Activated effector memory CD4-positive, alpha-beta T cell treated with anti-CD3 and anti-CD28 coated beads, Interleukin-2, amount 50 U/mL, for 16 hours (primary cell): Measurements from ENCODE around the gene PDGFD.

ENCODE experiments used
- DNase-seq: peaks from one replicate; pipeline ENCODE4 v3.0.0-alpha.2; 2020

PDGFD gene

GRCh38 chr11:104092744-104093143, 71.2 kb downstream of the PDGFD start:
- no peak for DNase-seq

- no peak for DNase-seq
Measured at GRCh38 chr11:104091281-104092096, 72.5 kb downstream of the PDGFD start.

- no peak for DNase-seq
Measured at GRCh38 chr11:104090767-104091166, 73.2 kb downstream of the PDGFD start.

- DNase-seq = no peak
Measured at GRCh38 chr11:104089481-104089880, 74.5 kb downstream of the PDGFD start.

- no peak for DNase-seq
Measured at GRCh38 chr11:104086621-104087020, 77.3 kb downstream of the PDGFD start.

GRCh38 chr11:104078995-104079394, 85.0 kb downstream of the PDGFD start:
- DNase-seq = no peak

GRCh38 chr11:104078245-104078644, 85.7 kb downstream of the PDGFD start:
- no peak for DNase-seq

GRCh38 chr11:104076455-104076854, 87.5 kb downstream of the PDGFD start:
- no peak for DNase-seq

GRCh38 chr11:104075706-104076105, 88.2 kb downstream of the PDGFD start:
- DNase-seq = no peak

GRCh38 chr11:104075091-104075490, 88.9 kb downstream of the PDGFD start:
- no peak for DNase-seq

GRCh38 chr11:104073950-104074705, 89.8 kb downstream of the PDGFD start:
- no peak for DNase-seq

GRCh38 chr11:104067534-104067933, 96.4 kb downstream of the PDGFD start:
- DNase-seq = no peak

GRCh38 chr11:104064034-104064630, 99.8 kb downstream of the PDGFD start:
- DNase-seq = no peak

- no peak for DNase-seq
Measured at GRCh38 chr11:104061853-104062521, 102.0 kb downstream of the PDGFD start.

GRCh38 chr11:104060820-104061219, 103.1 kb downstream of the PDGFD start:
- no peak for DNase-seq

- DNase-seq = no peak
Measured at GRCh38 chr11:104060004-104060794, 103.7 kb downstream of the PDGFD start.

GRCh38 chr11:104058680-104059079, 105.3 kb downstream of the PDGFD start:
- no peak for DNase-seq

- DNase-seq = no peak
Measured at GRCh38 chr11:104057908-104058307, 106.0 kb downstream of the PDGFD start.

GRCh38 chr11:104055596-104055995, 108.4 kb downstream of the PDGFD start:
- no peak for DNase-seq

GRCh38 chr11:104054911-104055529, 108.9 kb downstream of the PDGFD start:
- DNase-seq = no peak

- no peak for DNase-seq
Measured at GRCh38 chr11:104053743-104054478, 110.0 kb downstream of the PDGFD start.
